Measurements from ENCODE around the gene STEAP2. TPM values are rescaled to one million over a fixed set of nuclear protein-coding genes. Genes with fewer than 3 reads are reported as not detected.
A peak's percentile ranks its signal among the peaks of the same experiment; 100 is the strongest.

The STEAP2 gene
- total RNA-seq, 1 experiment from 2014 or later, result 13.4 TPM

DNA sequence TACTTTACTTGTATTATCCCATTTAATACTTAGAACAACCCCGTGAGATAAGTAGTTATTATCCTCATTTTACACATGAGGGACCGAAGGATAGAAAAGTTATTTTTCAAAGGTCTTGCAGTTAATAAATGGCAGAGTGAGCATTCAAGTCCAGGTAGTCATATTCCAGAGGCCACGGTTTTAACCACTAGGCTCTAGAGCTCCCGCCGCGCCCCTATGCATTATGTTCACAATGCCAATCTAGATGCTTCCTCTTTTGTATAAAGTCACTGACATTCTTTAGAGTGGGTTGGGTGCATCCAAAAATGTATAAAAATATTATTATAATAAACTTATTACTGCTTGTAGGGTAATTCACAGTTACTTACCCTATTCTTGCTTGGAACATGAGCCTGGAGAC is 22.0 kb downstream of the STEAP2 start:
- TF ChIP-seq ZNF274 (IDR thresholded peaks at IDR 0.05; ENCODE audit: low read depth, low read length), result no peak
- TF ChIP-seq ELF1 (IDR thresholded peaks at IDR 0.05; ENCODE audit: borderline replicate concordance, low read depth), result no peak
- TF ChIP-seq, protein P1, sequence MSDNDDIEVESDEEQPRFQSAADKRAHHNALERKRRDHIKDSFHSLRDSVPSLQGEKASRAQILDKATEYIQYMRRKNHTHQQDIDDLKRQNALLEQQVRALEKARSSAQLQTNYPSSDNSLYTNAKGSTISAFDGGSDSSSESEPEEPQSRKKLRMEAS (IDR thresholded peaks at IDR 0.05), result no peak
- no peak for TF ChIP-seq FOSL1 (IDR thresholded peaks at IDR 0.05; ENCODE audit: low read depth)
- RAD21 ChIA-PET (ENCODE audit: low non-redundant PET in 1 of 2, low total read pairs in 2 of 2, uncharacterized antibody in 2 of 2, unreplicated experiment in 2 of 2), result no interaction called here

DNA sequence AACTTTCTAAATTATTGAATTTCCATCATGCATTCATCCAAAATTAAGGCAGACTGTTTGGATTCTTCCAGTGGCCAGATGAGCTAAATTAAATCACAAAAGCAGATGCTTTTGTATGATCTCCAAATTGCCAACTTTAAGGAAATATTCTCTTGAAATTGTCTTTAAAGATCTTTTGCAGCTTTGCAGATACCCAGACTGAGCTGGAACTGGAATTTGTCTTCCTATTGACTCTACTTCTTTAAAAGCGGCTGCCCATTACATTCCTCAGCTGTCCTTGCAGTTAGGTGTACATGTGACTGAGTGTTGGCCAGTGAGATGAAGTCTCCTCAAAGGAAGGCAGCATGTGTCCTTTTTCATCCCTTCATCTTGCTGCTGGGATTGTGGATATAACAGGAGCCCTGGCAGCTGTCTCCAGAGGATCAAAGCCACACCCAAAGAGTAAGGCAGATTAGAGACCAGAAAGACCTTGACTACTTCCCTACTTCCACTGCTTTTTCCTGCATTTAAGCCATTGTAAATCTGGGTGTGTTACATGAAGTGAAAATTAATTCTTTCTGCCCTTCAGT is 25.3 kb downstream of the STEAP2 start:
- BruUV-seq (replicated peaks), result no TSS peak
- Histone ChIP-seq H3K36me3 (ENCODE audit: control insufficient read depth in 1 of 2, insufficient read depth in 2 of 2, low read length in 2 of 2) (no peaks in the 10 kb centered on the region), H3K4me2 (ENCODE audit: low read length) (no peak overlapping the region), H3K4me1 (ENCODE audit: control insufficient read depth in 1 of 2, insufficient read depth in 2 of 2, low read length in 2 of 2) (no peaks in the 10 kb centered on the region), H4K20me1 (ENCODE audit: insufficient read depth) (no peaks in the 10 kb centered on the region), H3K27ac (ENCODE audit: low read depth, low read length) (no peak overlapping the region), H2AFZ (ENCODE audit: low read depth, low read length, poor library complexity, severe bottlenecking) (no peak overlapping the region), H3K9me2 (ENCODE audit: insufficient read depth) (no peaks in the 10 kb centered on the region), H3K9ac (ENCODE audit: low read length) (no peak overlapping the region), H3K79me2 (ENCODE audit: insufficient read depth, low read length) (no peaks in the 10 kb centered on the region), H3K4me3 (replicated peaks in 1 of 2; ENCODE audit: low read depth in 1 of 2, low read length in 2 of 2) (no peak overlapping the region), H3K9me3 (ENCODE audit: control insufficient read depth in 1 of 2, insufficient read depth in 1 of 2, low read depth in 1 of 2, low read length in 2 of 2) (no peaks in the 10 kb centered on the region), H3K27me3 (ENCODE audit: insufficient read depth, low read length) (no peaks in the 10 kb centered on the region)
- ChIA-PET RAD21 (ENCODE audit: low non-redundant PET in 1 of 2, low total read pairs in 2 of 2, uncharacterized antibody in 2 of 2, unreplicated experiment in 2 of 2) (no interaction called here), POLR2A (no interaction called here), CTCF (no interaction called here)
- DNase-seq (ENCODE audit: low read depth, low spot score) (no peak), ATAC-seq (no peak)
- TF ChIP-seq EZH2phosphoT487 (IDR thresholded peaks at IDR 0.05; ENCODE audit: borderline replicate concordance), result no peak
- TF ChIP-seq TCF7L2 (IDR thresholded peaks at IDR 0.05; ENCODE audit: borderline replicate concordance, extremely low read depth, insufficient read depth, insufficient read length), result peak; percentile 28
- intact Hi-C loops (cut with micrococcal nuclease), result no loop called here

More for the DNA sequence above, 22.0 kb downstream of the STEAP2 start:
- CTCF ChIA-PET, result no interaction called here
- Histone ChIP-seq H3K9me3 (ENCODE audit: control insufficient read depth in 1 of 2, insufficient read depth in 1 of 2, low read depth in 1 of 2, low read length in 2 of 2) (no peaks in the 10 kb centered on the region), H3K4me3 (replicated peaks in 1 of 2; ENCODE audit: low read depth in 1 of 2, low read length in 2 of 2) (no peak overlapping the region), H3K4me1 (ENCODE audit: control insufficient read depth in 1 of 2, insufficient read depth in 2 of 2, low read length in 2 of 2) (no peaks in the 10 kb centered on the region), H2AFZ (ENCODE audit: low read depth, low read length, poor library complexity, severe bottlenecking) (no peak overlapping the region), H3K36me3 (ENCODE audit: control insufficient read depth in 1 of 2, insufficient read depth in 2 of 2, low read length in 2 of 2) (no peaks in the 10 kb centered on the region), H4K20me1 (ENCODE audit: insufficient read depth) (no peaks in the 10 kb centered on the region), H3K79me2 (ENCODE audit: insufficient read depth, low read length) (no peaks in the 10 kb centered on the region), H3K9ac (ENCODE audit: low read length) (no peak overlapping the region), H3K27ac (ENCODE audit: low read depth, low read length) (no peak overlapping the region), H3K27me3 (ENCODE audit: insufficient read depth, low read length) (no peaks in the 10 kb centered on the region), H3K9me2 (ENCODE audit: insufficient read depth) (no peaks in the 10 kb centered on the region), H3K4me2 (ENCODE audit: low read length) (no peak overlapping the region)
- DNase-seq (ENCODE audit: low read depth, low spot score), result no peak
- POLR2A ChIA-PET, result no interaction called here
- no TSS peak for BruUV-seq (replicated peaks)
- intact Hi-C loops (cut with micrococcal nuclease), result no loop called here
- no peak for ATAC-seq

All from HCT116 (cell line).